HepG2 (cell line): ENCODE measurements around the gene NID1. TPM values are rescaled to one million over a fixed set of nuclear protein-coding genes. Genes with fewer than 3 reads are reported as not detected.

Experiments
- ATAC-seq: fragments of 200-7000 bp; cut with Tn5 transposase; 3 replicates; pipeline ENCODE4 v1.9.1; 2020; ENCODE audit warnings: mild to moderate bottlenecking, moderate library complexity
- BruUV-seq: library from RNA; stranded (reverse); fragments of 400-500 nt; replicated peaks from 2 replicates; lab custom pipeline; 2021; lab: Mats Ljungman, UMichigan
- CTCF ChIA-PET: fragments of 300-600 bp; formaldehyde crosslinking; extraction: SDS; loops from one replicate; lab custom pipeline; 2021; ENCODE audit warnings: low total read pairs, inconsistent platforms, low intra/inter-chr PET ratio; lab: Yijun Ruan, JAX
- POLR2A ChIA-PET: fragments of 350-600 bp; sonication (Branson Sonifier 250); formaldehyde crosslinking; loops from one replicate; lab custom pipeline; 2020; ENCODE audit warnings: antibody characterized with exemption, inconsistent platforms; lab: Yijun Ruan, JAX
- DNase-seq: peaks from one replicate; pipeline ENCODE4 v3.0.0-alpha.2; 2015; ENCODE audit warnings: low spot score
- FAIRE-seq: peaks from 3 replicates; lab custom pipeline; 2011; peaks lifted over from hg19 to GRCh38; lab: Jason Lieb, UNC
- H2AFZ ChIP-seq: one replicate; pipeline ENCODE4 v1.6.1; 2011; ENCODE audit warnings: low read length, inconsistent platforms
- H3K27ac ChIP-seq: fragments of 300-600 bp; 3 replicates; pipeline ENCODE4 v1.8.0; 2011; ENCODE audit warnings: mixed run types, mild to moderate bottlenecking, mixed read lengths, low read length, inconsistent platforms; ENCODE audit not compliant: insufficient read depth; ENCODE audit errors: extremely low read length
- H3K27me3 ChIP-seq, 2 experiments: fragments of 200-600 bp in 1 of 2; 2 replicates in 1 of 2; 3 replicates in 1 of 2; pipeline versions ENCODE4 v1.6.0 to v1.8.0; 2011; ENCODE audit warnings: low read length in 2 of 2, mild to moderate bottlenecking in 2 of 2, moderate library complexity in 2 of 2, inconsistent platforms in 1 of 2; ENCODE audit not compliant: insufficient read depth in 2 of 2, control insufficient read depth in 1 of 2
- H3K36me3 ChIP-seq, 2 experiments: fragments of 200-600 bp in 1 of 2; replicated peaks in 1 of 2; 2 replicates in 1 of 2; 3 replicates in 1 of 2; pipeline versions ENCODE4 v1.5.1 to v1.8.0; 2011; ENCODE audit warnings: low read length in 2 of 2, inconsistent platforms in 1 of 2; ENCODE audit not compliant: insufficient read depth in 2 of 2, control insufficient read depth in 1 of 2
- H3K4me1 ChIP-seq: 2 replicates; pipeline ENCODE4 v1.5.1; 2012; ENCODE audit warnings: low read length, inconsistent platforms; ENCODE audit not compliant: insufficient read depth
- H3K4me2 ChIP-seq: 2 replicates; pipeline ENCODE4 v1.6.0; 2011; ENCODE audit warnings: low read depth, low read length, inconsistent platforms
- H3K4me3 ChIP-seq, 3 experiments: fragments of 200-600 bp in 1 of 3; sonication (generic), shearing (Covaris generic) in 1 of 3; replicated peaks in 1 of 3; 2 replicates each; pipeline ENCODE4 v1.5.1; 2011 to 2016; ENCODE audit warnings: low read length in 3 of 3, inconsistent platforms in 2 of 3, low read depth in 2 of 3, mild to moderate bottlenecking in 2 of 3, control low read depth in 1 of 3, mixed read lengths in 1 of 3; ENCODE audit not compliant: insufficient read depth in 1 of 3
- H3K79me2 ChIP-seq: one replicate; pipeline ENCODE4 v1.6.1; 2011; ENCODE audit warnings: low read length, inconsistent platforms; ENCODE audit not compliant: insufficient read depth
- H3K9ac ChIP-seq: 2 replicates; pipeline ENCODE4 v1.6.0; 2011; ENCODE audit warnings: mild to moderate bottlenecking, low read depth, low read length, inconsistent platforms; ENCODE audit not compliant: insufficient read depth
- H3K9me3 ChIP-seq: 2 replicates; pipeline ENCODE4 v1.5.1; 2012; ENCODE audit warnings: mild to moderate bottlenecking, low read length
- H4K20me1 ChIP-seq: 2 replicates; pipeline ENCODE4 v1.6.0; 2011; ENCODE audit warnings: inconsistent platforms, mild to moderate bottlenecking, low read length, moderate library complexity; ENCODE audit not compliant: insufficient read depth
- BCL6 ChIP-seq: IDR thresholded peaks from 2 replicates; pipeline ENCODE4 v1.6.1; 2016; ENCODE audit warnings: missing genetic modification reagents, missing compliant biosample characterization
- CHCHD3 ChIP-seq: sonication (generic); formaldehyde crosslinking; IDR thresholded peaks from 2 replicates; pipeline ENCODE4 v1.8.0; 2022; ENCODE audit warnings: mild to moderate bottlenecking, missing genetic modification reagents, moderate library complexity
- KMT2A ChIP-seq: sonication (generic); formaldehyde crosslinking; IDR thresholded peaks from 2 replicates; pipeline ENCODE4 v1.4.0; 2020; ENCODE audit warnings: missing genetic modification reagents
- PHF20 ChIP-seq: sonication (generic); formaldehyde crosslinking; IDR thresholded peaks from 2 replicates; pipeline ENCODE4 v1.5.0; 2020; ENCODE audit warnings: mild to moderate bottlenecking, missing genetic modification reagents
- POLR2G ChIP-seq: fragments of 200-400 bp; formaldehyde crosslinking; IDR thresholded peaks from 2 replicates; pipeline ENCODE4 v1.6.1; 2018; ENCODE audit warnings: mild to moderate bottlenecking, low read depth, low read length, moderate library complexity
- SAP130 ChIP-seq: IDR thresholded peaks from 2 replicates; pipeline ENCODE4 v1.6.1; 2016; ENCODE audit warnings: low read depth
- SKI ChIP-seq: fragments of 450-650 bp; IDR thresholded peaks from one replicate; pipeline ENCODE4 v1.6.1; 2018; ENCODE audit warnings: mild to moderate bottlenecking; ENCODE audit not compliant: partially characterized antibody
- TEAD2 ChIP-seq: sonication (generic); formaldehyde crosslinking; IDR thresholded peaks from 2 replicates; pipeline ENCODE4 v1.9.0; 2021; ENCODE audit warnings: missing genetic modification reagents
- ZNF446 ChIP-seq: sonication (generic); formaldehyde crosslinking; IDR thresholded peaks from 2 replicates; pipeline ENCODE4 v1.5.0; 2020; ENCODE audit warnings: mild to moderate bottlenecking, missing genetic modification reagents
- WGBS: methylation state at CpG from one replicate; pipeline ENCODE4 v1.1.6; 2017; ENCODE audit warnings: low lambda C conversion rate; 5-methylcytosine and 5-hydroxymethylcytosine counted together
- in situ Hi-C: cut with HindIII; loops from 2 replicates; pipeline ENCODE4 v1.10.0; 2017; ENCODE audit warnings: low pct_unique_long_range_greater_than_20kb; ENCODE audit not compliant: extremely low pct_ligation_motif_present
- intact Hi-C: fragments of 100-400 bp; cut with micrococcal nuclease; formaldehyde crosslinking; loops from one replicate; pipeline ENCODE4 v1.10.0; 2022; ENCODE audit not compliant: unreplicated experiment
- polyA plus RNA-seq, 8 experiments: library from polyadenylated mRNA; depleted of rRNA in 3 of 8; stranded (reverse) in 7 of 8; unstranded in 1 of 8; fragments of >200 nt; fragmentation: Illumina TruSeq in 4 of 8; extraction: Trizol in 4 of 8; gene quantifications; 2 replicates each; pipeline versions ENCODE4 v1.2.1 to v1.2.3, GENCODE V29; 2011 to 2016; ENCODE audit warnings: low read depth in 4 of 8, missing spikeins in 1 of 8, mixed read lengths in 1 of 8; ENCODE audit not compliant: insufficient read depth in 1 of 8
- total RNA-seq, 5 experiments: library from RNA; depleted of rRNA; stranded (reverse); fragments of >200 nt; fragmentation: Illumina TruSeq; extraction: Trizol; gene quantifications; 2 replicates each; pipeline ENCODE4 v1.2.3, GENCODE V29; 2016; ENCODE audit warnings: low read depth in 1 of 5
- TF ChIP-seq, protein P1 (sequence below): fragments of 450-650 bp; IDR thresholded peaks from 2 replicates; pipeline ENCODE4 v1.6.1; 2016
- TF ChIP-seq, protein P2 (sequence below): sonication (generic); formaldehyde crosslinking; IDR thresholded peaks from 2 replicates; pipeline ENCODE4 v1.4.0; 2020; ENCODE audit warnings: missing genetic modification reagents, borderline replicate concordance
- TF ChIP-seq, protein P3 (sequence below), 2 experiments: fragments of 450-650 bp in 1 of 2; sonication (generic) in 1 of 2; formaldehyde crosslinking; IDR thresholded peaks; 2 replicates each; pipeline versions ENCODE4 v1.5.0 to v1.8.0; 2020 to 2022; ENCODE audit warnings: mild to moderate bottlenecking in 1 of 2, missing genetic modification reagents in 1 of 2
- TF ChIP-seq, protein P4 (sequence below): sonication (generic); formaldehyde crosslinking; IDR thresholded peaks from 2 replicates; pipeline ENCODE4 v1.8.0; 2022; ENCODE audit warnings: missing genetic modification reagents, low read depth, mild to moderate bottlenecking, borderline replicate concordance

NID1 gene
- total and polyA plus RNA-seq, 2 of the 13 experiments (the other 11 are each of a cell fraction or from before 2014, with no cell fraction given) = 50.2 to 56.1 TPM

DNA sequence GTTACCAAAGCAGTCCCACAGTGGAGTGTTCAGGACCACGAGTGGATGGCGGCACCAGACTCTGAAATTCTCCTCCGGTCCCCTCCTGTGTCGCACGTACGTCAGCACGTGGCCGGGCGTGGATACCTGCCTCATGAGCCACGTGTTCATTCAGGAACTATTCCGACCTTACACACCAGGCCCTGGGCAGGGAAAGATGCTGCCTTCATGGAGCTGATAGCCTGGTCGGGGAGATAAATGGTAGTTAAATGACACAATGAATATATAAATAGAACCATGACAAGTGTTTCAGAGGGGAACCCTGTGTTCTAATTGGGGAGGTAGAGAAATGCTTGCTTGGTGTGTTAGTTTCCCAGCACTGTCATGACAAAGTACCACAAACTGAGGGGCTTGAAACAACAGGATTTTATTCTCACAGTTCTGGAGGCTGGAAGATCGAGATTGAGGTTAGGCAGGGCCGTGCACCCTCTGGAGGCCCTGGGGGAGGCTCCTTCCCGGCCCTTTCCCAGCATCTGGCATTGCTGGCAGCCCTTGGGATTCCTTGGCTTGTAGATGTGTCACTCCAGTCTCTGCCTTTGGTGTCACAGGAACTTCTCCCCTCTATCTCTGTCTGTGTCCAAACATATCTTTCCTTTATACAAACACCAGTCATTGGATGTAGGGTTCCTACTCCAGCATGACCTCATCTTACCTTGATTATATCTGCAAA, 48.6 kb upstream of the NID1 start:
- no TSS peak for BruUV-seq
- ChIA-PET CTCF (no interaction called here), POLR2A (interaction anchor here (0.6 kb wide), 1 partner anchor 595 kb away, joined by 3 read pairs; no protein-coding TSS in a partner anchor)
- intact Hi-C loops = no loop called here
- H2AFZ ChIP-seq = no peak overlapping the region
- H3K9ac ChIP-seq = no peak overlapping the region
- no peak overlapping the region for H3K27ac ChIP-seq
- ATAC-seq (no peak), DNase-seq (no peak)
- H3K4me2 ChIP-seq = no peak overlapping the region
- peaks cover 0 to 10% of the 10 kb centered on the region in 2 experiments; a peak in 1 of 5 replicates for H3K27me3 ChIP-seq
- H4K20me1 ChIP-seq = no peaks in the 10 kb centered on the region
- H3K4me3 ChIP-seq = no peak overlapping the region
- no peaks in the 10 kb centered on the region for H3K79me2 ChIP-seq
- in situ Hi-C loops = loop anchor here (25.0 kb wide), 3 partner anchors 999 to 1449 kb away; no protein-coding TSS in a partner anchor
- 0 out of 2 replicates have a peak, but pooled peaks cover 5% of the 10 kb centered on the region for H3K4me1 ChIP-seq
- H3K36me3 ChIP-seq = no peaks in the 10 kb centered on the region
- TF ChIP-seq, protein P1, sequence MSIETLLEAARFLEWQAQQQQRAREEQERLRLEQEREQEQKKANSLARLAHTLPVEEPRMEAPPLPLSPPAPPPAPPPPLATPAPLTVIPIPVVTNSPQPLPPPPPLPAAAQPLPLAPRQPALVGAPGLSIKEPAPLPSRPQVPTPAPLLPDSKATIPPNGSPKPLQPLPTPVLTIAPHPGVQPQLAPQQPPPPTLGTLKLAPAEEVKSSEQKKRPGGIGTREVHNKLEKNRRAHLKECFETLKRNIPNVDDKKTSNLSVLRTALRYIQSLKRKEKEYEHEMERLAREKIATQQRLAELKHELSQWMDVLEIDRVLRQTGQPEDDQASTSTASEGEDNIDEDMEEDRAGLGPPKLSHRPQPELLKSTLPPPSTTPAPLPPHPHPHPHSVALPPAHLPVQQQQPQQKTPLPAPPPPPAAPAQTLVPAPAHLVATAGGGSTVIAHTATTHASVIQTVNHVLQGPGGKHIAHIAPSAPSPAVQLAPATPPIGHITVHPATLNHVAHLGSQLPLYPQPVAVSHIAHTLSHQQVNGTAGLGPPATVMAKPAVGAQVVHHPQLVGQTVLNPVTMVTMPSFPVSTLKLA = peak; percentile 56
- no peak for TF ChIP-seq TEAD2 (CRISPR knock-in tag)
- TF ChIP-seq, all 625 proteins: peak for 1
- WGBS = 48% methylated on average over 12 of the region's 15 CpGs
- no peak for FAIRE-seq
- H3K9me3 ChIP-seq = no peaks in the 10 kb centered on the region

DNA sequence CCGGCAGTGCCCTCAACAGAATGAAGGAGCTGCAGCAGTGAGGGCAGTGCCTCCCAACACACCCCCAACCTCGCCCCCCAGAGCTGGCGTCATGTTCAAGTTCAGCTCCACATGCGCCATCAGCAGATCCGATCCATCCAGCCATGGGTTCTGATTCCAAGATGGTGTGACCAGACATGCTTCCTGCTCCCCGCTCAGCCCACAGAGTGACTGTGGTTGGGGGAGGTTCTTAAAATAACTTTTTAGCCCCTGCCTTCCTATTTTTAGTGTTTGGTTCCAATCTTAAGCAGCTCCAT, 47.4 kb upstream of the NID1 start:
- ChIA-PET POLR2A (no interaction called here), CTCF (no interaction called here)
- Histone ChIP-seq H3K4me2 (no peak overlapping the region), H3K9ac (no peak overlapping the region), H3K27me3 (no peaks in the 10 kb centered on the region), H3K27ac (no peak overlapping the region), H3K4me1 (peaks cover 12% of the 10 kb centered on the region; the same call in 1 of the 2 replicates), H3K4me3 (no peak overlapping the region), H2AFZ (no peak overlapping the region), H3K36me3 (no peaks in the 10 kb centered on the region), H3K79me2 (no peaks in the 10 kb centered on the region), H4K20me1 (no peaks in the 10 kb centered on the region), H3K9me3 (no peaks in the 10 kb centered on the region)
- in situ Hi-C loops (loop anchor here (25.0 kb wide), 3 partner anchors 1000 to 1450 kb away; no protein-coding TSS in a partner anchor), intact Hi-C loops (no loop called here)
- no TSS peak for BruUV-seq
- ATAC-seq = no peak
- WGBS = 84% methylated on average over 4 of the region's 6 CpGs
- DNase-seq = no peak
- FAIRE-seq = no peak
- TF ChIP-seq SAP130 (no peak), SKI (no peak), ZNF446 (no peak), KMT2A (CRISPR knock-in tag) (no peak), CHCHD3 (CRISPR knock-in tag) (no peak), PHF20 (CRISPR knock-in tag) (no peak), POLR2G (no peak), BCL6 (no peak)
- TF ChIP-seq, protein P2, sequence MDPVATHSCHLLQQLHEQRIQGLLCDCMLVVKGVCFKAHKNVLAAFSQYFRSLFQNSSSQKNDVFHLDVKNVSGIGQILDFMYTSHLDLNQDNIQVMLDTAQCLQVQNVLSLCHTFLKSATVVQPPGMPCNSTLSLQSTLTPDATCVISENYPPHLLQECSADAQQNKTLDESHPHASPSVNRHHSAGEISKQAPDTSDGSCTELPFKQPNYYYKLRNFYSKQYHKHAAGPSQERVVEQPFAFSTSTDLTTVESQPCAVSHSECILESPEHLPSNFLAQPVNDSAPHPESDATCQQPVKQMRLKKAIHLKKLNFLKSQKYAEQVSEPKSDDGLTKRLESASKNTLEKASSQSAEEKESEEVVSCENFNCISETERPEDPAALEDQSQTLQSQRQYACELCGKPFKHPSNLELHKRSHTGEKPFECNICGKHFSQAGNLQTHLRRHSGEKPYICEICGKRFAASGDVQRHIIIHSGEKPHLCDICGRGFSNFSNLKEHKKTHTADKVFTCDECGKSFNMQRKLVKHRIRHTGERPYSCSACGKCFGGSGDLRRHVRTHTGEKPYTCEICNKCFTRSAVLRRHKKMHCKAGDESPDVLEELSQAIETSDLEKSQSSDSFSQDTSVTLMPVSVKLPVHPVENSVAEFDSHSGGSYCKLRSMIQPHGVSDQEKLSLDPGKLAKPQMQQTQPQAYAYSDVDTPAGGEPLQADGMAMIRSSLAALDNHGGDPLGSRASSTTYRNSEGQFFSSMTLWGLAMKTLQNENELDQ (CRISPR knock-in tag) = no peak
- TF ChIP-seq, protein P3, sequence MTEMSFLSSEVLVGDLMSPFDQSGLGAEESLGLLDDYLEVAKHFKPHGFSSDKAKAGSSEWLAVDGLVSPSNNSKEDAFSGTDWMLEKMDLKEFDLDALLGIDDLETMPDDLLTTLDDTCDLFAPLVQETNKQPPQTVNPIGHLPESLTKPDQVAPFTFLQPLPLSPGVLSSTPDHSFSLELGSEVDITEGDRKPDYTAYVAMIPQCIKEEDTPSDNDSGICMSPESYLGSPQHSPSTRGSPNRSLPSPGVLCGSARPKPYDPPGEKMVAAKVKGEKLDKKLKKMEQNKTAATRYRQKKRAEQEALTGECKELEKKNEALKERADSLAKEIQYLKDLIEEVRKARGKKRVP (CRISPR knock-in tag; IDR thresholded peaks at IDR 0.05) = no peak
- TF ChIP-seq, protein P4, sequence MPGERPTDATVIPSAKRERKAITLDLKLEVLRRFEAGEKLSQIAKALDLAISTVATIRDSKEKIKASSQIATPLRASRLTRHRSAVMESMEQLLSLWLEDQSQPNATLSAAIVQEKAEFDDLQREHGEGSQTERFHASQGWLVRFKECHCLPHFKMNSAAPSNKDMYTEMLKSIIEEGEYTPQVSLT = no peak
